Measurements from ENCODE around the gene EGLN1.
A peak's percentile ranks its signal among the peaks of the same experiment; 100 is the strongest.
"Not testable (repeated sequence)": the region's sequence is repeated elsewhere in the genome, so short reads cannot be mapped to it uniquely, and the experiment has no call there.

Gene EGLN1

GRCh38 chr1:231369282-231369681 lies 52.8 kb downstream of the EGLN1 start:
- H3K36me3 Mint-ChIP-seq, result peaks cover 89% of the 10 kb centered on the region
- ATAC-seq, result no peak

GRCh38 chr1:231364192-231364591 lies 57.9 kb downstream of the EGLN1 start:
- DNase-seq (ENCODE audit: low spot score in 2 of 2) (no peak), ATAC-seq (no peak)
- Mint-ChIP-seq H3K36me3 (peaks cover 90% of the 10 kb centered on the region), H3K4me1 (no peaks in the 10 kb centered on the region), H3K4me3 (no peak overlapping the region), H3K27ac (peak overlapping the region; percentile 13), H3K9me3 (no peaks in the 10 kb centered on the region)

More at GRCh38 chr1:231369282-231369681, 52.8 kb downstream of the EGLN1 start:
- Mint-ChIP-seq H3K4me1 (peaks cover 5% of the 10 kb centered on the region), H3K4me3 (no peak overlapping the region), H3K27ac (no peak overlapping the region), H3K9me3 (no peaks in the 10 kb centered on the region)
- DNase-seq (ENCODE audit: low spot score in 2 of 2), result no peak

- H3K4me1 Mint-ChIP-seq, result no peaks in the 10 kb centered on the region
- no peaks in the 10 kb centered on the region for H3K9me3 Mint-ChIP-seq
- H3K36me3 Mint-ChIP-seq, result peaks cover 91% of the 10 kb centered on the region
- H3K27ac Mint-ChIP-seq, result peak overlapping the region; percentile 30
- no peak overlapping the region for H3K4me3 Mint-ChIP-seq
- ATAC-seq, result no peak
- no peak for DNase-seq (ENCODE audit: low spot score in 2 of 2)
These were observed 58.5 kb downstream of the EGLN1 start for GRCh38 chr1:231363624-231364023.

- no peak for DNase-seq (ENCODE audit: low spot score in 2 of 2)
- Mint-ChIP-seq H3K27ac (peak overlapping the region; percentile 75), H3K4me3 (no peak overlapping the region), H3K36me3 (peaks cover 83% of the 10 kb centered on the region), H3K4me1 (no peaks in the 10 kb centered on the region), H3K9me3 (no peaks in the 10 kb centered on the region)
- ATAC-seq, result no peak
These were observed 59.8 kb downstream of the EGLN1 start for GRCh38 chr1:231362325-231362724.

GRCh38 chr1:231359113-231359512 lies 63.0 kb downstream of the EGLN1 start:
- no peak for ATAC-seq
- no peak for DNase-seq (ENCODE audit: low spot score in 2 of 2)
- no peak overlapping the region for H3K4me3 Mint-ChIP-seq
- H3K4me1 Mint-ChIP-seq, result peaks cover 7% of the 10 kb centered on the region
- no peaks in the 10 kb centered on the region for H3K9me3 Mint-ChIP-seq
- H3K36me3 Mint-ChIP-seq, result peaks cover 61% of the 10 kb centered on the region
- no peak overlapping the region for H3K27ac Mint-ChIP-seq

- Mint-ChIP-seq H3K4me3 (no peak overlapping the region), H3K4me1 (peaks cover 7% of the 10 kb centered on the region), H3K27ac (no peak overlapping the region), H3K9me3 (no peaks in the 10 kb centered on the region), H3K36me3 (peaks cover 59% of the 10 kb centered on the region)
- ATAC-seq, result peak; percentile 85
- DNase-seq (ENCODE audit: low spot score in 2 of 2), result no peak
These were observed 64.2 kb downstream of the EGLN1 start for GRCh38 chr1:231357831-231358354.

GRCh38 chr1:231357187-231357772 lies 64.8 kb downstream of the EGLN1 start:
- no peak for ATAC-seq
- Mint-ChIP-seq H3K36me3 (peaks cover 59% of the 10 kb centered on the region), H3K4me1 (peaks cover 7% of the 10 kb centered on the region), H3K27ac (no peak overlapping the region), H3K4me3 (no peak overlapping the region), H3K9me3 (no peaks in the 10 kb centered on the region)
- DNase-seq (ENCODE audit: low spot score in 2 of 2), result no peak

GRCh38 chr1:231355171-231355570 lies 66.9 kb downstream of the EGLN1 start:
- ATAC-seq (no peak), DNase-seq (ENCODE audit: low spot score in 2 of 2) (no peak)
- no peak overlapping the region for H3K27ac Mint-ChIP-seq
- H3K9me3 Mint-ChIP-seq, result no peaks in the 10 kb centered on the region
- H3K4me3 Mint-ChIP-seq, result no peak overlapping the region
- peaks cover 65% of the 10 kb centered on the region for H3K36me3 Mint-ChIP-seq
- peaks cover 7% of the 10 kb centered on the region for H3K4me1 Mint-ChIP-seq

GRCh38 chr1:231354330-231355020 lies 67.6 kb downstream of the EGLN1 start:
- Mint-ChIP-seq H3K4me3 (no peak overlapping the region), H3K27ac (no peak overlapping the region), H3K36me3 (peaks cover 65% of the 10 kb centered on the region), H3K4me1 (peaks cover 7% of the 10 kb centered on the region), H3K9me3 (no peaks in the 10 kb centered on the region)
- ATAC-seq (no peak), DNase-seq (ENCODE audit: low spot score in 2 of 2) (no peak)

- peak overlapping the region; percentile 53 for H3K27ac Mint-ChIP-seq
- DNase-seq (ENCODE audit: low spot score in 2 of 2) (no peak), ATAC-seq (no peak)
- no peaks in the 10 kb centered on the region for H3K9me3 Mint-ChIP-seq
- H3K4me3 Mint-ChIP-seq, result no peak overlapping the region
- peaks cover 7% of the 10 kb centered on the region for H3K4me1 Mint-ChIP-seq
- H3K36me3 Mint-ChIP-seq, result peaks cover 67% of the 10 kb centered on the region
These were observed 69.0 kb downstream of the EGLN1 start for GRCh38 chr1:231353086-231353485.

- Mint-ChIP-seq H3K36me3 (peaks cover 79% of the 10 kb centered on the region), H3K27ac (peak overlapping the region; percentile 48), H3K4me1 (peaks cover 7% of the 10 kb centered on the region), H3K9me3 (no peaks in the 10 kb centered on the region), H3K4me3 (no peak overlapping the region)
- ATAC-seq (no peak), DNase-seq (ENCODE audit: low spot score in 2 of 2) (no peak)
These were observed 70.3 kb downstream of the EGLN1 start for GRCh38 chr1:231351816-231352215.

- H3K36me3 Mint-ChIP-seq, result peaks cover 99% of the 10 kb centered on the region
- DNase-seq (ENCODE audit: low spot score in 2 of 2); H3K27ac Mint-ChIP-seq; H3K4me3 Mint-ChIP-seq; ATAC-seq; H3K4me1 Mint-ChIP-seq; H3K9me3 Mint-ChIP-seq: not testable (repeated sequence)
These were observed 73.2 kb downstream of the EGLN1 start for GRCh38 chr1:231348856-231349255.

- Mint-ChIP-seq H3K27ac (no peak overlapping the region), H3K4me3 (no peak overlapping the region), H3K9me3 (no peaks in the 10 kb centered on the region), H3K36me3 (peaks cover 100% of the 10 kb centered on the region), H3K4me1 (peaks cover 7% of the 10 kb centered on the region)
- no peak for ATAC-seq
- no peak for DNase-seq (ENCODE audit: low spot score in 2 of 2)
These were observed 73.6 kb downstream of the EGLN1 start for GRCh38 chr1:231348442-231348841.

- ATAC-seq (no peak), DNase-seq (ENCODE audit: low spot score in 2 of 2) (no peak)
- peaks cover 7% of the 10 kb centered on the region for H3K4me1 Mint-ChIP-seq
- H3K4me3 Mint-ChIP-seq, result no peak overlapping the region
- no peak overlapping the region for H3K27ac Mint-ChIP-seq
- no peaks in the 10 kb centered on the region for H3K9me3 Mint-ChIP-seq
- H3K36me3 Mint-ChIP-seq, result peaks cover 96% of the 10 kb centered on the region
These were observed 74.1 kb downstream of the EGLN1 start for GRCh38 chr1:231347961-231348360.

- no peak for DNase-seq (ENCODE audit: low spot score in 2 of 2)
- Mint-ChIP-seq H3K27ac (no peak overlapping the region), H3K4me1 (peaks cover 49% of the 10 kb centered on the region), H3K4me3 (no peak overlapping the region), H3K36me3 (peaks cover 62% of the 10 kb centered on the region), H3K9me3 (no peaks in the 10 kb centered on the region)
- no peak for ATAC-seq
These were observed 81.6 kb downstream of the EGLN1 start for GRCh38 chr1:231340328-231341013.

All from stimulated activated effector memory CD8-positive, alpha-beta T cell treated with anti-CD3 and anti-CD28 coated beads, Interleukin-12 subunit alpha, Interleukin-12 subunit beta, amount 100 ng/mL, for 72 hours (primary cell).